ENCODE results near the gene GRID2.

- TF ChIP-seq CTCF (IDR thresholded peaks at IDR 0.05; ENCODE audit: low read length) (no peak), EZH2phosphoT487 (IDR thresholded peaks at IDR 0.05; ENCODE audit: low read length) (no peak)
These were observed 64.9 kb downstream of the GRID2 start for GRCh38 chr4:92368653-92369052.

Measured in MM.1S (cell line).